Breast epithelium (tissue), 3 donors: ENCODE measurements around the gene TLL2.

Experiments
- CTCF ChIP-seq, 3 donors: fragments of 450-650 bp; IDR thresholded peaks; one replicate each; pipeline ENCODE4 v1.5.1; 2016 to 2017; ENCODE audit warnings: antibody characterized with exemption in 3 of 3, mild to moderate bottlenecking in 3 of 3, moderate library complexity in 3 of 3
- POLR2A ChIP-seq: fragments of 450-650 bp; IDR thresholded peaks from one replicate; pipeline ENCODE4 v1.6.1; 2016; ENCODE audit warnings: antibody characterized with exemption, mild to moderate bottlenecking, moderate library complexity
- POLR2AphosphoS5 ChIP-seq, 3 donors: sonication (generic); formaldehyde crosslinking; IDR thresholded peaks; one replicate each; pipeline ENCODE4 v1.6.1; 2017; ENCODE audit warnings: antibody characterized with exemption in 3 of 3

GRCh38 chr10:96341219-96342182 lies 172.2 kb downstream of the TLL2 start:
- TF ChIP-seq CTCF (IDR thresholded peaks at IDR 0.05) (no peak), POLR2A (no peak), POLR2AphosphoS5 (IDR thresholded peaks at IDR 0.05) (no peak)
